HepG2 (cell line): Measurements from ENCODE around the gene CCN6. TPM values are rescaled to one million over a fixed set of nuclear protein-coding genes. Genes with fewer than 3 reads are reported as not detected.

ENCODE experiments used
- GATAD2A ChIP-seq: IDR thresholded peaks from 2 replicates; pipeline ENCODE4 v1.6.1; 2016
- KIAA2018 ChIP-seq: sonication (generic); formaldehyde crosslinking; IDR thresholded peaks from 2 replicates; pipeline ENCODE4 v1.5.0; 2020; ENCODE audit warnings: mild to moderate bottlenecking, missing genetic modification reagents, borderline replicate concordance
- SMARCE1 ChIP-seq: fragments of 450-650 bp; IDR thresholded peaks from 2 replicates; pipeline ENCODE4 v1.6.1; 2017; ENCODE audit warnings: borderline replicate concordance
- SNAPC5 ChIP-seq: sonication (generic); formaldehyde crosslinking; IDR thresholded peaks from 2 replicates; pipeline ENCODE4 v1.8.1; 2023; ENCODE audit warnings: mild to moderate bottlenecking, missing genetic modification reagents, borderline replicate concordance
- TSC22D2 ChIP-seq: sonication (generic); formaldehyde crosslinking; IDR thresholded peaks from 2 replicates; pipeline ENCODE4 v1.5.1; 2020; ENCODE audit warnings: missing genetic modification reagents, mild to moderate bottlenecking, borderline replicate concordance
- ZBTB21 ChIP-seq: sonication (generic); formaldehyde crosslinking; IDR thresholded peaks from 2 replicates; pipeline ENCODE4 v1.4.0; 2020; ENCODE audit warnings: missing genetic modification reagents
- ZBTB49 ChIP-seq: sonication (generic); formaldehyde crosslinking; IDR thresholded peaks from 2 replicates; pipeline ENCODE4 v1.4.0; 2020; ENCODE audit warnings: missing genetic modification reagents, borderline replicate concordance
- ZIK1 ChIP-seq: sonication (generic); formaldehyde crosslinking; IDR thresholded peaks from 2 replicates; pipeline ENCODE4 v1.5.0; 2020; ENCODE audit warnings: mild to moderate bottlenecking, low read depth, missing genetic modification reagents, borderline replicate concordance
- ZNF136 ChIP-seq: sonication (generic); formaldehyde crosslinking; IDR thresholded peaks from 2 replicates; pipeline ENCODE4 v1.8.1; 2022; ENCODE audit warnings: low read depth, mild to moderate bottlenecking, moderate library complexity, missing genetic modification reagents
- ZNF782 ChIP-seq: sonication (generic); formaldehyde crosslinking; IDR thresholded peaks from 2 replicates; pipeline ENCODE4 v1.4.0; 2020; ENCODE audit warnings: missing genetic modification reagents, mild to moderate bottlenecking, borderline replicate concordance
- ZSCAN22 ChIP-seq: sonication (generic); formaldehyde crosslinking; IDR thresholded peaks from 2 replicates; pipeline ENCODE4 v1.4.0; 2020; ENCODE audit warnings: mild to moderate bottlenecking, missing genetic modification reagents
- polyA plus RNA-seq, 8 experiments: library from polyadenylated mRNA; depleted of rRNA in 3 of 8; stranded (reverse) in 7 of 8; unstranded in 1 of 8; fragments of >200 nt; fragmentation: Illumina TruSeq in 4 of 8; extraction: Trizol in 4 of 8; gene quantifications; 2 replicates each; pipeline versions ENCODE4 v1.2.1 to v1.2.3, GENCODE V29; 2011 to 2016; ENCODE audit warnings: low read depth in 4 of 8, missing spikeins in 1 of 8, mixed read lengths in 1 of 8; ENCODE audit not compliant: insufficient read depth in 1 of 8
- total RNA-seq, 5 experiments: library from RNA; depleted of rRNA; stranded (reverse); fragments of >200 nt; fragmentation: Illumina TruSeq; extraction: Trizol; gene quantifications; 2 replicates each; pipeline ENCODE4 v1.2.3, GENCODE V29; 2016; ENCODE audit warnings: low read depth in 1 of 5
- TF ChIP-seq, protein P1 (sequence below): fragments of 450-650 bp; IDR thresholded peaks from 2 replicates; pipeline ENCODE4 v1.6.1; 2017
- TF ChIP-seq, protein P2 (sequence below): IDR thresholded peaks from 2 replicates; pipeline ENCODE4 v1.6.1; 2016; ENCODE audit warnings: mild to moderate bottlenecking
- TF ChIP-seq, protein P3 (sequence below): IDR thresholded peaks from 2 replicates; pipeline ENCODE4 v1.6.1; 2012; ENCODE audit warnings: inconsistent platforms

The CCN6 gene
- total and polyA plus RNA-seq, 2 of the 13 experiments (the other 11 are each of a cell fraction or from before 2014, with no cell fraction given), result not detected

DNA sequence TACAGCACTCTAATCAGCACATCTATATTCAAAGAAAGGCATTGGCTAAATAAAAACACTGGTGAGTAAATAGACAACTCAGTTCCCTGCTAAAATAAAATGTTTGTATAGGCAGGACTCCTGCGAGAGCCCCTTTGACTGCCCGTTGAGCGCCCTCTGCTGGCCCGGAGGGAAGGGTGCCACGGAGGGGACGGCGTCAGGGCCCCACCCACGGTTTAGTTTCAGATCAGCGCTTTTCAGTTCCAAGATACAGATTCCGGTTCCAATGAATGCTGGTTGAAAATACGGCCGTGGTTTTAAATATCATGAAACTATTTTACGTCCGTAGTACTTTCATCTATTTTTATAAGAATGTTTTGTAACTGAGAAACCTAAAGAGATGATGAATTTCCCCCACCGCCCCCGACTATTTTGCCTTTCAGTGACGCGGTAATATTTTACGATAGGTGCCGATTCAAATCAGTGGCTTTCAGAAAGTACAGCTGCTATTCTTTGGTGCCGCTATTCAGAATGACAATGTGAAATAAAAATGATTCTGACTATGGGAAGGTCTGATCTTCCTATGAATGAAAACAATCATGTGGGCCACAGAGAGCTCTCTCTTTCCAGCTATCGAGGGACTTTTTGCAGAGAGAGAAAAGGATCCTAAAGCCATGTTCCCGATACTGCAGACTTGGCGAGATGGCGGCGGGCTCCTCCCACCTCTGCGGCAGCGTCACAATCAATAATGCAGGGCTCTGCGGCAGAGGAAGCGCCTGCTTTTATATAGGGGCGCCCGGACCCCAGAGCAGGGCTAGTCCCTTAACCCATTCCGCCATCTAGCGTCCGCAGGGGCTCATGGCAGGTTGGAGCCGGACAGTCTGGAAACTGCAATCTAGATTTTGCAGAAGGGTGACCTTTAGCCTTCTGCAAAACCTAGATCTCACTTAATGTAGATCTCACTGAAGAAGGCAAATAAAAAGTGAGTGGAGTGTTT is 10.6 kb upstream of the CCN6 start (continued):
- TF ChIP-seq KIAA2018 (CRISPR knock-in tag) (no peak), ZNF782 (CRISPR knock-in tag) (peak; percentile 80; the same call in 1 of the 2 replicates), ZBTB49 (no peak), SNAPC5 (CRISPR knock-in tag) (no peak), ZSCAN22 (CRISPR knock-in tag) (no peak), ZIK1 (CRISPR knock-in tag) (no peak), ZBTB21 (CRISPR knock-in tag) (no peak), SMARCE1 (no peak), ZNF136 (CRISPR knock-in tag) (peak; percentile 86; the same call in 1 of the 2 replicates), GATAD2A (CRISPR knock-in tag) (peak; percentile 72), TSC22D2 (CRISPR knock-in tag) (peak; percentile 77; the same call in 1 of the 2 replicates)
- TF ChIP-seq, protein P1, sequence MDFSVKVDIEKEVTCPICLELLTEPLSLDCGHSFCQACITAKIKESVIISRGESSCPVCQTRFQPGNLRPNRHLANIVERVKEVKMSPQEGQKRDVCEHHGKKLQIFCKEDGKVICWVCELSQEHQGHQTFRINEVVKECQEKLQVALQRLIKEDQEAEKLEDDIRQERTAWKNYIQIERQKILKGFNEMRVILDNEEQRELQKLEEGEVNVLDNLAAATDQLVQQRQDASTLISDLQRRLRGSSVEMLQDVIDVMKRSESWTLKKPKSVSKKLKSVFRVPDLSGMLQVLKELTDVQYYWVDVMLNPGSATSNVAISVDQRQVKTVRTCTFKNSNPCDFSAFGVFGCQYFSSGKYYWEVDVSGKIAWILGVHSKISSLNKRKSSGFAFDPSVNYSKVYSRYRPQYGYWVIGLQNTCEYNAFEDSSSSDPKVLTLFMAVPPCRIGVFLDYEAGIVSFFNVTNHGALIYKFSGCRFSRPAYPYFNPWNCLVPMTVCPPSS, result no peak
- TF ChIP-seq, protein P2, sequence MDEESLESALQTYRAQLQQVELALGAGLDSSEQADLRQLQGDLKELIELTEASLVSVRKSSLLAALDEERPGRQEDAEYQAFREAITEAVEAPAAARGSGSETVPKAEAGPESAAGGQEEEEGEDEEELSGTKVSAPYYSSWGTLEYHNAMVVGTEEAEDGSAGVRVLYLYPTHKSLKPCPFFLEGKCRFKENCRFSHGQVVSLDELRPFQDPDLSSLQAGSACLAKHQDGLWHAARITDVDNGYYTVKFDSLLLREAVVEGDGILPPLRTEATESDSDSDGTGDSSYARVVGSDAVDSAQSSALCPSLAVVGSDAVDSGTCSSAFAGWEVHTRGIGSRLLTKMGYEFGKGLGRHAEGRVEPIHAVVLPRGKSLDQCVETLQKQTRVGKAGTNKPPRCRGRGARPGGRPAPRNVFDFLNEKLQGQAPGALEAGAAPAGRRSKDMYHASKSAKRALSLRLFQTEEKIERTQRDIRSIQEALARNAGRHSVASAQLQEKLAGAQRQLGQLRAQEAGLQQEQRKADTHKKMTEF (CRISPR knock-in tag), result 0 out of 2 replicates have a peak, but pooled peaks have one; percentile 68
- TF ChIP-seq, protein P3, sequence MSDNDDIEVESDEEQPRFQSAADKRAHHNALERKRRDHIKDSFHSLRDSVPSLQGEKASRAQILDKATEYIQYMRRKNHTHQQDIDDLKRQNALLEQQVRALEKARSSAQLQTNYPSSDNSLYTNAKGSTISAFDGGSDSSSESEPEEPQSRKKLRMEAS, result peak; percentile 49
